DND-41 (cell line): Measurements from ENCODE around the gene TTC16.

Source experiments
- EZH2 ChIP-seq: IDR thresholded peaks from 3 replicates; pipeline ENCODE4 v1.6.1; 2012; ENCODE audit warnings: borderline replicate concordance, low read depth, mild to moderate bottlenecking, moderate library complexity, low read length, inconsistent platforms; ENCODE audit not compliant: severe bottlenecking
- TF ChIP-seq, protein P1 (sequence below): IDR thresholded peaks from 2 replicates; pipeline ENCODE4 v1.5.1; 2012; ENCODE audit warnings: borderline replicate concordance, low read length, moderate library complexity, mild to moderate bottlenecking; ENCODE audit not compliant: poor library complexity, severe bottlenecking; ENCODE audit errors: extremely low read depth

DNA sequence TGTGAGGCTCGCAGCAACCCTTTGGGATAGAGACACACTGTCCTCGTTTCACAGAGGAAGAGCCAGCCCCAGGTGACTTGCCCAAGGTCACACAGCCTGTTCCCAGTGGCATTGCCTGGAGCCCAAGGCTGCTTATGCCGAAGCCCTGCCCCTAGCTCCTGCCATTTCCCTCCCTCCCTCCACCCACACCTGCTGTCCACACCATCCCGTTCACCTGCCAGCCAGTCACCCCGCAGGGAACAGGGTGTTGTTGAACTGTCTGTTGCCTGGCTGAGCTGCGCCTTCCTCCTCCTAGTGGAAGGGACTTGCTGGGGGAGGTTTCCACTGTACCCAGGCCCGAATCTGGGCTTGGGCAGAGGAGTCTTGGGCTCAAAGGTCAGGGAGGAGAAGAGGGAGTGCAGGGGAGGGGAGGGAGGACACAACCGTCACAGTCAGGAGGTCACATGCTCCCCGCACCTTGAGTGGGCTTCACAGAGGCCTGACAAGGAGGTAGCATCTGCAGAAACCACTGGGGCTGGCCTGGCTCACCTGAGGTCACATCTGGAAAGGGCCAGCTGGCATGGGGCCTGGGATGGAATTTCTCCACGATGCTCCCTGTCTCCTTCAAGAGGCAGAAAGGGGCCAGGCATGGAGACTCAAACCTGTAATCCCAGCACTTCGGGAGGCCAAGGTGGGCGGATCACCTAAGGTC lies 6.3 kb downstream of the TTC16 start:
- TF ChIP-seq, protein P1, sequence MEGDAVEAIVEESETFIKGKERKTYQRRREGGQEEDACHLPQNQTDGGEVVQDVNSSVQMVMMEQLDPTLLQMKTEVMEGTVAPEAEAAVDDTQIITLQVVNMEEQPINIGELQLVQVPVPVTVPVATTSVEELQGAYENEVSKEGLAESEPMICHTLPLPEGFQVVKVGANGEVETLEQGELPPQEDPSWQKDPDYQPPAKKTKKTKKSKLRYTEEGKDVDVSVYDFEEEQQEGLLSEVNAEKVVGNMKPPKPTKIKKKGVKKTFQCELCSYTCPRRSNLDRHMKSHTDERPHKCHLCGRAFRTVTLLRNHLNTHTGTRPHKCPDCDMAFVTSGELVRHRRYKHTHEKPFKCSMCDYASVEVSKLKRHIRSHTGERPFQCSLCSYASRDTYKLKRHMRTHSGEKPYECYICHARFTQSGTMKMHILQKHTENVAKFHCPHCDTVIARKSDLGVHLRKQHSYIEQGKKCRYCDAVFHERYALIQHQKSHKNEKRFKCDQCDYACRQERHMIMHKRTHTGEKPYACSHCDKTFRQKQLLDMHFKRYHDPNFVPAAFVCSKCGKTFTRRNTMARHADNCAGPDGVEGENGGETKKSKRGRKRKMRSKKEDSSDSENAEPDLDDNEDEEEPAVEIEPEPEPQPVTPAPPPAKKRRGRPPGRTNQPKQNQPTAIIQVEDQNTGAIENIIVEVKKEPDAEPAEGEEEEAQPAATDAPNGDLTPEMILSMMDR: no peak
- no peak for TF ChIP-seq EZH2
